ENCODE results near the gene CHGA.

The CHGA gene

DNA sequence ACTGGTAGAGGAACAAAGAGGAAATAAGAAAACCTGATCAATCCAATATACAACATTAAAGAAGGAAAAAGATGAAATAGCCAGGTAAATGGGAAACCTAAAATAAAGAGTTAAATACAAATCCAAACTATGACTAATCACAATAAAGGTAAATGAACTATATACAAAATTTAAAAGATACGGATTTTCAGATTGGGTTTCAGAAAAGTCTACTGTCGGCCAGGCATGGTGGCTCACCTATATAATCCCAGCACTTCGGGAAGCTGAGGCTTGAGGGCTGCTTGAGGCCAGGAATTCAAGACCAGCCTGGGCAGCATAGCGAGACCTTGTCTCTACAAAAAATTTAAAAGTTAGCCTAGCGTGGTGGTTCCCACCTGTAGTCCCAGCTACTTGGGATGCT lies 39.9 kb upstream of the CHGA start:
- in situ Hi-C loops (cut with HindIII; ENCODE audit: low pct_ligation_motif_present, low sequenced_read_pairs), result no loop called here
- no peak overlapping the region for H3K4me3 ChIP-seq (ENCODE audit: low read depth, low read length)
- TF ChIP-seq, protein P1, sequence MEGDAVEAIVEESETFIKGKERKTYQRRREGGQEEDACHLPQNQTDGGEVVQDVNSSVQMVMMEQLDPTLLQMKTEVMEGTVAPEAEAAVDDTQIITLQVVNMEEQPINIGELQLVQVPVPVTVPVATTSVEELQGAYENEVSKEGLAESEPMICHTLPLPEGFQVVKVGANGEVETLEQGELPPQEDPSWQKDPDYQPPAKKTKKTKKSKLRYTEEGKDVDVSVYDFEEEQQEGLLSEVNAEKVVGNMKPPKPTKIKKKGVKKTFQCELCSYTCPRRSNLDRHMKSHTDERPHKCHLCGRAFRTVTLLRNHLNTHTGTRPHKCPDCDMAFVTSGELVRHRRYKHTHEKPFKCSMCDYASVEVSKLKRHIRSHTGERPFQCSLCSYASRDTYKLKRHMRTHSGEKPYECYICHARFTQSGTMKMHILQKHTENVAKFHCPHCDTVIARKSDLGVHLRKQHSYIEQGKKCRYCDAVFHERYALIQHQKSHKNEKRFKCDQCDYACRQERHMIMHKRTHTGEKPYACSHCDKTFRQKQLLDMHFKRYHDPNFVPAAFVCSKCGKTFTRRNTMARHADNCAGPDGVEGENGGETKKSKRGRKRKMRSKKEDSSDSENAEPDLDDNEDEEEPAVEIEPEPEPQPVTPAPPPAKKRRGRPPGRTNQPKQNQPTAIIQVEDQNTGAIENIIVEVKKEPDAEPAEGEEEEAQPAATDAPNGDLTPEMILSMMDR (IDR thresholded peaks at IDR 0.05; ENCODE audit: low read depth, low read length, missing control alignments), result no peak

DNA sequence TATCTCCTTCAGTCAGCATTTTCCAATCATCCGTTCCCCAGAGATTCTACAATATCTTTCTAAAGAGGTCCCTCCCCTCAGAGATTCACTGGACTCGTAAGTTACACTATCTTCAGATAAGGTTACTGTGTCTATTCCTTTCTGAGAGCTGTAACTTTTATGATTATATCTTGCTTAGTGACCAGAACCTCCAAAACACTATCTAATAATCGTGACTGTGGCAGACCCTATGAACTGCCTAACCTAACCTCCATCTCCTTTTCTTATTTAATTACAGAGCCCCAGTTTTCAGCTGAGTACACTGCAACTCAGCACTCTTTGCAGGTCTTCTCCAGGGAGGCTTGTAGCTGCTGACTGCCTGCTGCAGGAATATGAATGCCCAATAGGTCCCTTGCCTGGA lies 38.5 kb upstream of the CHGA start:
- no peak overlapping the region for H3K4me3 ChIP-seq (ENCODE audit: low read depth, low read length)
- TF ChIP-seq, protein P1 (IDR thresholded peaks at IDR 0.05; ENCODE audit: low read depth, low read length, missing control alignments), result no peak
- H3K36me3 ChIP-seq (replicated peaks), result no peaks in the 10 kb centered on the region
- no peak overlapping the region for H3K27ac ChIP-seq
- H3K27me3 ChIP-seq (replicated peaks), result peaks cover 4% of the 10 kb centered on the region
- no peak for DNase-seq
- in situ Hi-C loops (cut with HindIII; ENCODE audit: low pct_ligation_motif_present, low sequenced_read_pairs), result no loop called here

More for the DNA sequence above, 39.9 kb upstream of the CHGA start:
- Histone ChIP-seq H3K27me3 (replicated peaks) (peaks cover 4% of the 10 kb centered on the region), H3K27ac (no peak overlapping the region), H3K36me3 (replicated peaks) (no peaks in the 10 kb centered on the region)
- DNase-seq, result no peak

DNA sequence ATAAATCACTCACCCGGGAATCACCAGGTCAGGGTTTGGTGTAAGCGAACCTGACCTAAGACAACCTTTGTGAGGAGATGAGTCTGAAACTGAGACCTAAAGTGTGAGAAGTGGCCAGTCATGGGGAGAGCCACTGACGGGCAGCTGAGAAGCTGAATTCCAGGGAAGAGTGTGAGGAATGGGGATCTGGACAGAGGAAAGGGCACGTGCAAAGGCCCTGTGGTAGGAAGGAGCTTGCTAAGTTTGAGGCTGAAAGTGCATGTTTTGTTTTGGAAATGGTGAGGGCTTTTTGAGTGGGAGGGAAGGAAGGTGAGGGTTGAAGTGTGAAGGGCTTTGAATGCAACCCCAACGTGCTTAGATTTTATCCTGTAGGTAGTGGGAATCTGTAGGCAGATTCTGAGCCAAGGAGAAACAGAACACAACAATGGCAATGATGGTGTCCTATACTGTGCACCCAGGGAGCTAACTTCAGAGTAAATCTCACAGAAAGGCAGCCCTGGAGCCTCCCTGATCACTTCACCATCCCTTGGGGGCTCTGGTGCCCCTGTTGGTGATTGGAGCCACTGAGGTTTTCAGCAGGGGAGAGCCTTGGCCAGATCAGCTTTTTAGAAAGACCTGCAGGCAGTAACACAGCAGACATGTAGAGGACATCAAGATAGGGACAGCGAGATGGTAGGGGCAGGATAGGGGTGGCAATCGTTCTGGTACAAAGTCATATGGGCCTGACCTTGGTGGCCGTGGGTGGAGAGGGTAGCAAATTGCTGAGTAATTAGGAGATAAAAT lies 37.5 kb upstream of the CHGA start:
- Histone ChIP-seq H3K27me3 (replicated peaks) (peaks cover 4% of the 10 kb centered on the region), H3K27ac (no peak overlapping the region), H3K4me3 (ENCODE audit: low read depth, low read length) (no peak overlapping the region), H3K36me3 (replicated peaks) (no peaks in the 10 kb centered on the region)
- TF ChIP-seq, protein P1 (IDR thresholded peaks at IDR 0.05; ENCODE audit: low read depth, low read length, missing control alignments), result no peak
- in situ Hi-C loops (cut with HindIII; ENCODE audit: low pct_ligation_motif_present, low sequenced_read_pairs), result no loop called here
- DNase-seq, result no peak

DNA sequence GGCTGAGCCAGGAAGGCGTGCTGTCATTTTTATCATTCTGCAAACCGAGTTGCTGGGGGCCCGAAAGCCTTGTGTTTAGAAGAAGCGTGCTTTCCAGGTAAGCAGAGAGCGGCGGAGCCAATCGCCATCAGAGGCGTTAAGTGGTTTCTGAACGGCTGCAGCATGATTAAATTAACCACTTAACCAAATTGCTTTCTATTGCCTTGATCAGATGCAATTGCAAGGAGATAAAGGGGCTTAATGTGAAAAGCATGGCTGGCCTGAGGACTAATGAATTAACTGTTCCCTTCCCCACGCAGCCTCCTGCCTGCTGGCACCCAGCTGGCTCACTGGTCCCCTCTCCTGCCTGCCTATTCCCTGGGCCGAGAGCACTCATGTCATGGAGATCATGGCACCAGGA lies 36.6 kb upstream of the CHGA start:
- in situ Hi-C loops (cut with HindIII; ENCODE audit: low pct_ligation_motif_present, low sequenced_read_pairs), result no loop called here
- Histone ChIP-seq H3K4me3 (ENCODE audit: low read depth, low read length) (no peak overlapping the region), H3K36me3 (replicated peaks) (no peaks in the 10 kb centered on the region), H3K27me3 (replicated peaks) (peaks cover 2% of the 10 kb centered on the region), H3K27ac (no peak overlapping the region)
- DNase-seq, result no peak
- TF ChIP-seq, protein P1 (IDR thresholded peaks at IDR 0.05; ENCODE audit: low read depth, low read length, missing control alignments), result no peak

DNA sequence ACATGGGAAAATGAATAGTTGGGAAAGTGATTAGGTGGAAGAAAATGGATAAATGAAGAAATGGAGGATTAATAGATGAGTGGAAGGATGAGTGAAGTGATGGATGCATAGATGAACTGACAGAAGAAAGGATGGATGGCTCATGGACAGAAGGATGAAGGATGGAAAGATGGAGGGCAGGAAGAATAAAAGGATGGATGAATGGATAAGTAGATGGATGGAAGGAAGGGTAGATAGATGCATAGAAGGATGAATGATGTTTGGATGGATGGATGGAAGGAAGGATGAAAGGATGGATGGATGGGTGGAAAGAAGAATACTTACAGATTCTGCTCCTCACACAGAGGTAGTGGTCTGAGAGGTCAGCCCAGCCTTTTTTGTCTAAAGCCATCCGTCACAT lies 35.8 kb upstream of the CHGA start:
- in situ Hi-C loops (cut with HindIII; ENCODE audit: low pct_ligation_motif_present, low sequenced_read_pairs), result no loop called here
- Histone ChIP-seq H3K27me3 (replicated peaks) (peaks cover 2% of the 10 kb centered on the region), H3K27ac (no peak overlapping the region), H3K4me3 (ENCODE audit: low read depth, low read length) (no peak overlapping the region), H3K36me3 (replicated peaks) (no peaks in the 10 kb centered on the region)
- TF ChIP-seq, protein P1 (IDR thresholded peaks at IDR 0.05; ENCODE audit: low read depth, low read length, missing control alignments), result no peak
- no peak for DNase-seq

DNA sequence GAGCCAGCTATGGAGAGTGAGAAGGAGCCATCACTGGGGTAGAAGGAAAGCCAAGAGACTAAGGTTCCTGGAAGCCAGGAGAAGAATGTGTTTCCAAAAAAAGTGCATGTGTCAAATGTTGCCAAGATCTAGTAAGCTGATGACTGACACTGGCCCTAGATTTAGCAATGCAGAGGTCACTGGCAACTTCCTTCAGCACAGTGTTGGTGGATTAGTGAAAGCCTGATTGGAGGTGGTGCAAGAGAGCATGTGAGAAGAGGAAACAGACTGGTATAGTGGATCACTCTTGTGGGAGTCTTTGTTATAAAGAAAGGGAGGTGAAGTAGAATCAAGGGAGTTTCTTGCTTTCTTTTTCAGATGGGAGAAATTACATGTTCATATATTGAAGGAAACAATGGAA lies 34.1 kb upstream of the CHGA start:
- in situ Hi-C loops (cut with HindIII; ENCODE audit: low pct_ligation_motif_present, low sequenced_read_pairs), result no loop called here
- Histone ChIP-seq H3K27ac (no peak overlapping the region), H3K4me3 (ENCODE audit: low read depth, low read length) (no peak overlapping the region), H3K27me3 (replicated peaks) (peaks cover 2% of the 10 kb centered on the region), H3K36me3 (replicated peaks) (no peaks in the 10 kb centered on the region)
- TF ChIP-seq, protein P1 (IDR thresholded peaks at IDR 0.05; ENCODE audit: low read depth, low read length, missing control alignments), result no peak
- DNase-seq, result no peak

All from brain microvascular endothelial cell (primary cell).